SJCRH30 (cell line): ENCODE measurements around the gene FDX1. TPM values are rescaled to one million over a fixed set of nuclear protein-coding genes. Genes with fewer than 3 reads are reported as not detected.

Experiments used
- DNase-seq, 2 experiments: peaks; one replicate each; pipeline ENCODE4 v3.0.0-alpha.2; 2015 to 2020
- H3K27ac ChIP-seq: fragments of 250-450 bp; sonication (Bioruptor Pico); 2 replicates; pipeline ENCODE4 v1.5.1; 2020; ENCODE audit warnings: mild to moderate bottlenecking, moderate library complexity
- H3K27me3 ChIP-seq: fragments of 250-450 bp; sonication (Bioruptor Pico); 2 replicates; pipeline ENCODE4 v1.5.1; 2020; ENCODE audit warnings: mild to moderate bottlenecking, moderate library complexity
- H3K36me3 ChIP-seq: fragments of 250-450 bp; sonication (Bioruptor Pico); 2 replicates; pipeline ENCODE4 v1.5.1; 2020; ENCODE audit warnings: mild to moderate bottlenecking, moderate library complexity
- H3K4me1 ChIP-seq: fragments of 250-450 bp; sonication (Bioruptor Pico); 2 replicates; pipeline ENCODE4 v1.5.1; 2020; ENCODE audit warnings: mild to moderate bottlenecking, moderate library complexity
- H3K4me3 ChIP-seq: fragments of 250-450 bp; sonication (Bioruptor Pico); 2 replicates; pipeline ENCODE4 v1.5.1; 2020; ENCODE audit warnings: mild to moderate bottlenecking, moderate library complexity
- H3K9me3 ChIP-seq: fragments of 250-450 bp; sonication (Bioruptor Pico); replicated peaks from 2 replicates; pipeline ENCODE4 v1.5.1; 2020; ENCODE audit warnings: mild to moderate bottlenecking, moderate library complexity
- total RNA-seq: library from RNA; depleted of rRNA; stranded (reverse); fragments of >200 nt; shearing (Covaris generic); gene quantifications from 2 replicates; pipeline ENCODE4 v1.2.3, GENCODE V29; 2014

The FDX1 gene
- total RNA-seq, 1 experiment from 2014 or later: 8.3 TPM

DNA sequence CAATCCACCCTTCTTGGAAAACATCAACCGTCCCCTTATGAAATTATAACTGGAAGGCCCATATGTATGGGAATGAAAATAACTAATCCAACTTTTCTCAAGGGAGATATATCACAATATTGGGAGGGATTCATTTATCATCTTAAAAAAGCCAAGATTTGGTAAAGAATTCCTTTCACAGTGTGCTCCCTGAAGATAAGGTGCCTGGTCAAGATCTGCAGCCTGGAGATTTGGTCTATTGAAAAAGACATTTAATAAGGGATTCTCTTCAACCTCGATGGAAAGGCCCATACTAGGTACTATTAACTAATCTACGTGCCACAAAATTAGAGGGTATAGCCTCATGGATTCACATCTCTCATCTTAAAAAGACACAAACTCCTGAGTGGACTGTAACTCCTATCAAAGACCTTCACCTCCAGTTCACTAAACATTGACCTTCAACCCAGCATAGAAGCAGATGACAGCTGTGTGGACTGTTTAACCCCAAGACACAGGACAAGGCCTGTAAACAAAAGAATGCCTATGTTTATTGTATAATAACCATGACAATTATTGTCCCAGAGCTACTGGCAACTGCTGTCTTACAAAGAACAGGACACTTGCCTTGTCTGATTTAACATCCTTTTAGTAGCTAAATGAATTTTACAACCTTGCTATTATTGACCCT, 4.8 kb upstream of the FDX1 start:
- DNase-seq: no peak
- no peaks in the 10 kb centered on the region for H3K27me3 ChIP-seq
- no peak overlapping the region for H3K27ac ChIP-seq
- no peaks in the 10 kb centered on the region for H3K9me3 ChIP-seq
- H3K4me3 ChIP-seq: no peak overlapping the region
- H3K36me3 ChIP-seq: no peaks in the 10 kb centered on the region
- peaks cover 5% of the 10 kb centered on the region; the same call in 1 of the 2 replicates for H3K4me1 ChIP-seq

- peaks cover 5% of the 10 kb centered on the region; the same call in 1 of the 2 replicates for H3K4me1 ChIP-seq
- no peak overlapping the region for H3K27ac ChIP-seq
- H3K9me3 ChIP-seq: no peaks in the 10 kb centered on the region
- no peaks in the 10 kb centered on the region for H3K36me3 ChIP-seq
- peak in 1 of 2 experiments; percentile 25 for DNase-seq
- no peak overlapping the region for H3K4me3 ChIP-seq
- no peaks in the 10 kb centered on the region for H3K27me3 ChIP-seq
Observed at GRCh38 chr11:110425751-110426545, 3.8 kb upstream of the FDX1 start.

GRCh38 chr11:110428040-110428439, 1.7 kb upstream of the FDX1 start:
- no peak overlapping the region for H3K4me3 ChIP-seq
- no peak overlapping the region for H3K27ac ChIP-seq
- DNase-seq: no peak
- no peaks in the 10 kb centered on the region for H3K36me3 ChIP-seq
- no peaks in the 10 kb centered on the region for H3K9me3 ChIP-seq
- no peaks in the 10 kb centered on the region for H3K27me3 ChIP-seq
- H3K4me1 ChIP-seq: peaks cover 8% of the 10 kb centered on the region; the same call in 1 of the 2 replicates

GRCh38 chr11:110428956-110429730, 605 bp upstream of the FDX1 start:
- no peaks in the 10 kb centered on the region for H3K9me3 ChIP-seq
- no peaks in the 10 kb centered on the region for H3K27me3 ChIP-seq
- peaks cover 11% of the 10 kb centered on the region for H3K4me1 ChIP-seq
- no peak overlapping the region; the same call in 1 of the 2 replicates for H3K27ac ChIP-seq
- DNase-seq: peak in 1 of 2 experiments; percentile 4
- H3K36me3 ChIP-seq: no peaks in the 10 kb centered on the region
- H3K4me3 ChIP-seq: peak overlapping the region; percentile 61

DNA sequence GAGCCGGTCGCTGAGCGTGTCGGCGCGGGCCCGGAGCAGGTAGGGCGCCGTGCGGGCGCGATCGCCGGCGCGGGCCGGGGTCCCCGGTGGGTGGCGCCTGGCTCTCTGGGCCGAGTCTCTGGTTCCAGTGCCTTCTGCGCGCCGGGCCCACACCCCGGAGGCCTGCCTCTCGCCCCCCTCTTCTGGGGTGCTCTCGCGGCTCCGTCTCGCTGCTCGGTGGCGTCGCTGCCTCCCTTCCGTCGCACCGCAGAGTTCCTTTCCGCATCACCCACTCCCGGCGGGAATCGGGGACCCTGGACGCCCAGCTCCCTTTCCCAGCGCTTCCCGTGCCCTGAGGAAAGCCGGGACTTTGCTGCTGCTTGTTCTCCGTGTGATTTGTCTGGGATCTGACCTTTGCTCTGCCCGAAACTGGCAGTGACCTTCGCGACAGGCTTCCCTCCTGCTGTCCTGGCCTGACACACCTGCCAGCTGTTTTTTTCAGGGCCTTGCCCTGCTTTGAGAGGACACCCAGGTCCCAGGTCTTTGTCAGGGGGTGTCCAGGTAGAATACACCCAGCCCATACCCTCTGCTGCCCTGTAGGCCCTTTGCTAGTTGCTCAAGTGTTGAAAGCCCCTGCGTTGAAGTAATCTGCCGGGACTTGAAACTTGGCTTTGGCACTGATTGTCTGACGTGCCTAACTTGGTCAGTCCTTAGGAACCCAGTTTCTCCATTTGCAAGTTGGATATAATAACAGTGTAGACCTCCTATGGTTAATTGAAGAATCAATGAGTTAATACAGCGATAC, 711 bp downstream of the FDX1 start:
- Histone ChIP-seq H3K4me1 (peaks cover 11% of the 10 kb centered on the region), H3K27me3 (no peaks in the 10 kb centered on the region), H3K4me3 (peak overlapping the region; percentile 61), H3K27ac (peak overlapping the region; percentile 51), H3K9me3 (no peaks in the 10 kb centered on the region), H3K36me3 (no peaks in the 10 kb centered on the region)
- DNase-seq: peak; percentile 17 to 36

DNA sequence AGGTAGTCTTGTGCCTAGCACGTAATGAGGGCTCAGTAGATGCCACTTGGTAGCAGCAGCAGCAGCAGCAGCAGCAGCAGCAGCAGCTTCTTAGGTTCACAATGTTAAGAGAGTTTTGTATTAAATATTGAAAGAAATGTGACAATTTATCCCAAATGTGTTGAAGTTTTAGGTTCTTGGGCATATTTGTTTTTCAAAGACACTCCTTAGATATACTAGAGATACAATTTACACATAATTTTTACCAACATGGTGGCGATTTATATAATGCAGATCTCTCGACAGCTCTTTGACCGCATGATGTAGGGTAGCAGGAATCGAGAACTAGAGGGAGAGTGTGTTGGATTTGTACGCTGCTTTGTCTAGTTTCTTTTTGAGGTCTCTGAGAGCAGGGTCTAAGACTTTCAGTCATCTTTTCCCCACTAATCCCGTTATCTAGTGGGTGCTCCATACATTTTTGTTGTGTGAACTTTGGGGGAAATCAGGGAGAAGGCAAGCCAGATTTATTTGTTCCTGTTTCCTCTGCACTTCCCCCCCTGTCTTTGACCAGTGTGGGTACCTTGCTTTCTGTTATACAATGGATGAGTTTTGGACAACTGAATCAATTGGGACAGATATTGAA, 1.4 kb downstream of the FDX1 start:
- DNase-seq: peak in 1 of 2 experiments; percentile 7

DNA sequence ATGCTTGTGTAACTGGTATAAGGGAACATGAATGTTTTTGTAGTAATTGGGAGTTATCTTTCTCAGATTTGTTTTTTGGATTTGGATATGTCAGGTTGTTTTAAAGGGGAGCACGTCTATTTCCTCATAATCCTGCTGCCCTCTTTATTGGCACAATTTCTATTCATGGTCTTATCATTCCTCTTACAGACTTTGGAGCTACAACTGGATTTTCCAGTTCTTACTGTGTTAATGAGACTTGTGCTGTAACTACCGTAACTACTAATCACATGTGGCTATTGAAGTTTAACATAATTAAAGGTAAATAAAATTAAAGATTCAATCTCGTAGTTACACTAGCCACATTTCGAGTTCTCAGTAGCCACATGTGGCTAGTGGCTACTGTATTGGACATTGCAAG, 1.9 kb downstream of the FDX1 start:
- H3K4me1 ChIP-seq: peaks cover 6% of the 10 kb centered on the region; the same call in 1 of the 2 replicates
- no peaks in the 10 kb centered on the region for H3K36me3 ChIP-seq
- no peak for DNase-seq
- H3K4me3 ChIP-seq: peak overlapping the region; percentile 61
- H3K27ac ChIP-seq: no peak overlapping the region
- no peaks in the 10 kb centered on the region for H3K9me3 ChIP-seq
- H3K27me3 ChIP-seq: no peaks in the 10 kb centered on the region

More for the DNA sequence above, 1.4 kb downstream of the FDX1 start:
- Histone ChIP-seq H3K9me3 (no peaks in the 10 kb centered on the region), H3K36me3 (no peaks in the 10 kb centered on the region), H3K27ac (no peak overlapping the region), H3K4me1 (peaks cover 6% of the 10 kb centered on the region), H3K27me3 (no peaks in the 10 kb centered on the region), H3K4me3 (peak overlapping the region; percentile 61)

DNA sequence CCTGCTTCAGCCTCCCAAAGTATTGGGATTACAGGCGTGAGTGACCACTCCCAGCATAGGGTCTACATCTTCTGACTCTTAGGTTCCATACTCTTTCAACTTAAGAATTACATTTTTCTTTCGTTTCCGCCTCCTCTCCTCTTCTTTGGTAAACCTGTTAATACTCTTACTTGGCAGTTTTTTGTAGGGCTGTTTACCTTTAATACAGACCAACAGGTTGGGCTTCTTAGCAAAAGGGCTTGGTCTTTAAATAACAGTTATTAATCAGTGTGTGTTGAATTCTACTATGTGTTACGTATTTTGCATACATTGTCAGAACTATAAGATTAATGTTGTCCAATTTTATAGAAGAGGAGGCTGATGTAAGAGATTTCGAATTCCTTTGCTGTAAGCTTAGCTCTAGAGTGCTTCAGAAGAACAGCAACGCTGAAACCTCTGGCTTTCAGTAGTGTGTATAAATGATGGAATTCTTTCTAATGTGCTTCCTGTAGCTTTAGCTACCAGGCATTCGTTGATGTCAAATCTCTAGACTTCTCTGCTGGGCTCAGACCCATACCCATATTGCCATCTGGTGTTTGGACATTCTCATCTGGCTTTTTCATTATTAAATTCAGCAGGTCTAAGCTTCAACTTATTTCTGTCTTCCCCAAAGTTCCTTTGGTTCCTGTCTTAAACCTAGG, 3.1 kb downstream of the FDX1 start:
- Histone ChIP-seq H3K27ac (no peak overlapping the region), H3K36me3 (no peaks in the 10 kb centered on the region), H3K9me3 (no peaks in the 10 kb centered on the region), H3K27me3 (no peaks in the 10 kb centered on the region), H3K4me3 (no peak overlapping the region), H3K4me1 (peaks cover 6% of the 10 kb centered on the region; the same call in 1 of the 2 replicates)
- peak in 1 of 2 experiments; percentile 4 for DNase-seq

GRCh38 chr11:110433393-110434333, 3.9 kb downstream of the FDX1 start:
- DNase-seq: peak in 1 of 2 experiments; percentile 35
- Histone ChIP-seq H3K9me3 (no peaks in the 10 kb centered on the region), H3K4me3 (no peak overlapping the region), H3K4me1 (peaks cover 6% of the 10 kb centered on the region; the same call in 1 of the 2 replicates), H3K27ac (no peak overlapping the region), H3K27me3 (no peaks in the 10 kb centered on the region), H3K36me3 (no peaks in the 10 kb centered on the region)

DNA sequence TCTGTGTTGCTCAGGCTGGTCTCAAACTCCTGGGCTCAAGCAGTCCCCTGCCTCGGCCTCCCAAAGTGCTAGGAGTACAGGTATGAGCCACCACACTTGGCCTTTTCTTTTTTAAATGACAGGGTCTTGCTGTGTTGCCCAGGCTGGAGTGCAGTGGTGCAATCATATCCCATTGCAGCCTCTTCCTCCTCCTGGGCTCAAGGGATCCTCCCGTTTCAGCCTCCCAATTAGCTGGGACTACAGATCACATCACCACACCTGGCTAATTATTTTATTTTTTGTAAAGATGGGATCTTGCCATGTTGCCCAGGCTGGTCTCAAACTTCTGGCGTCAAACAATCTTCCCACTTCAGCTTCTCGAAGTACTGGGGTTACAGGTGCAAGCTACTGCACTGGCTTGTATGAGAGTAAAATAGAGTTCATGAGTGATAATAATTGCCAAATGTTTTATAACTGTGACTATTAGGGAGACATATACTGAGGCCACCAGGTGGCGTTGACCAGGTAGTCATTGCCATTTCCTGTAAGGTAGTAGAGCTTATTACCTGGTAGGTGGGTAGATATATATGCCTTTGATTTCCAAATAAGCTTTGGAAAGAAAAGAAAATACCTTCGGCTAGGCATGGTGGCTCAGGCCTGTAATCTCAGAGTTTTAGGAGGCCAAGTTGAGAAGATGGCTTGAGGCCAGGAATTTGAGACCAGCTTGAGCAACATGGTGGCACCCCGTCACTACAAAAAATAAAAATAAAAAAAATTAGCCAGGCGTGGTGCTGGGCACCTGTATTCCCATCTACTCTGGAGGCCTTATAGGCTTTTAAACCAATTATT, 5.4 kb downstream of the FDX1 start:
- no peak overlapping the region for H3K27ac ChIP-seq
- peaks cover 5% of the 10 kb centered on the region; the same call in 1 of the 2 replicates for H3K36me3 ChIP-seq
- no peaks in the 10 kb centered on the region for H3K27me3 ChIP-seq
- H3K4me1 ChIP-seq: peaks cover 6% of the 10 kb centered on the region; the same call in 1 of the 2 replicates
- H3K4me3 ChIP-seq: no peak overlapping the region
- DNase-seq: no peak
- H3K9me3 ChIP-seq: no peaks in the 10 kb centered on the region

- Histone ChIP-seq H3K36me3 (peaks cover 5% of the 10 kb centered on the region; the same call in 1 of the 2 replicates), H3K4me3 (no peak overlapping the region), H3K27me3 (no peaks in the 10 kb centered on the region), H3K27ac (no peak overlapping the region), H3K9me3 (no peaks in the 10 kb centered on the region), H3K4me1 (peaks cover 6% of the 10 kb centered on the region; the same call in 1 of the 2 replicates)
- no peak for DNase-seq
Observed at GRCh38 chr11:110435780-110436717, 6.3 kb downstream of the FDX1 start.
